Forelimb muscle (tissue), 1 donor: ENCODE data around the gene PDCD1. TPM values are rescaled to one million over a fixed set of nuclear protein-coding genes. Genes with fewer than 3 reads are reported as not detected.
"Not testable (repeated sequence)": the region's sequence is repeated elsewhere in the genome, so short reads cannot be mapped to it uniquely, and the experiment has no call there.

Experiments
- DNase-seq: peaks from one replicate; pipeline ENCODE4 v3.0.0-alpha.2; 2013; ENCODE audit warnings: low read depth
- polyA plus RNA-seq: library from polyadenylated mRNA; unstranded; fragments of 120-200 nt; gene quantifications from one replicate; pipeline ENCODE4 v1.2.1, GENCODE V29; 2013; ENCODE audit not compliant: insufficient read length

The PDCD1 gene
- polyA plus RNA-seq, 1 donor = 0.13 TPM

DNA sequence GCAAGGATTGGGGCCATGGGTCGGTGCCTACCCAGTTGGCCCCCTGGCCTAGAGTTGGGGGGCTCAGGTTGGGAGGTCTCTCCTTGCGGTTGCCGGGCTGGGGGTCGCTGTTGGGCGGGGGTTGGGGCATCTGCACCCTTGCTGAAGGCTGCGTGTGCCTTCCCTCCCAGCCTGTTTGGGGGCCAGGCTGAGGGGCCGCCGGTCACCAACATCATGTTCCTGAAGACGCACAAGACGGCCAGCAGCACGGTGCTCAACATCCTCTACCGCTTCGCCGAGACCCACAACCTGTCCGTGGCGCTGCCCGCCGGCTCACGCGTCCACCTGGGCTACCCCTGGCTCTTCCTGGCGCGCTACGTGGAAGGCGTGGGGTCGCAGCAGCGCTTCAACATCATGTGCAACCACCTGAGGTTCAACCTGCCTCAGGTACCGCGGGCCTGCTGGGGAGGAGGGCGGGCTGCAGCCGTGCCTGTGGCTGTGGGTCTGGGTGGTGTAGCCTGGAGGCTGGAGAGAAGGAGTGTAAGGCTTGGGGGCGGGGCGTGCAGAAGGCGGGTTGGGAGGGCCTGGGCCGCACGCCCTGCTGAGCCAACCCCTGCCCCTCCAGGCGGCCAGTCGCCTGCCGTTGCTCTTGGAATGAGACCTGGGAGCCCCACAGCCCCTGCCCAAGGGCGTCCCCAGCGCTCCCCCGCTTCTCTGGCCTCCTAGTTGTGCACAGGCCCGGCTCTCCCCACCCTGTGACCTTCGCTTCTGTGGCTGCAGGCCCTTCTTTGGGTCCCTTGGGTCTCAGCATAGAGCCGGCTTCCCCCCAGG lies 56.9 kb downstream of the PDCD1 start:
- DNase-seq = no peak

DNA sequence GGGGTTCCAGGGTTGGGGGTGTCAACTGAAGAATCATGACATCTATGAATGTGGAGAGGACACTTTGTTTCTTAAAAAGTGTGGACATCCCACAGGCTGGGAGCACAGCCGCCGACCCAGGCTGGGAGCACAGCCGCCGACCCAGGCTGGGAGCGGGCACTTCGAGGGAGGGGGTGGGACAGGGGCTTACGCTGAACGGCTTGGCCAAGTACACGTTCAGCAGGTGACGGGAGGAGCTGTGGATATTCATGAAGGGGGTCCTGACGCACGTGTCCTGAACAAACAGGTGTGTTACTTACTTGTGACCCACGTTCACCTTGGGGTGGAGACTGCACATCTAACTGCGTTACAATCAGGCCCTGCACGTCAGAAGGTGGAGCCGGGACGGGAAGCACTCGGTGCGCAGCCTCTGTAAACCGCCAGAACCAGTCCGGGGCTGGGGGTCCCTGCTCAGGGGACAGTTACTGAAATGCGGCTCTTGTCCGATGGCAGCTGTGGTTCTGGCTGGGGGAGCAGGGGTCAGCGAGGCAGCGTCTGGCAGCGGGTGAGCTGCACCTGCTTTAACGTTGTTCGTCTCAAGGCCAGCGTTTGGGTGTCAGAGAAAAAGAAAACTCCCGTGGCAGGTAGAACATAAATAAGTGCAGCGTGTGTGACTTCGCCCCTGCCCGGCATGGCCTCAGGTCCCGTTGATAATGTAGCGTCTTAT lies 58.3 kb downstream of the PDCD1 start:
- not testable (repeated sequence) for DNase-seq

Other genes with a start within 250 kb of the PDCD1 start
- 42.7 TPM for gene THAP4, start 221.7 kb downstream of the PDCD1 start, polyA plus RNA-seq
- 51.9 TPM for gene ATG4B, start 221.2 kb downstream of the PDCD1 start, polyA plus RNA-seq
- gene DTYMK, start 172.1 kb downstream of the PDCD1 start, polyA plus RNA-seq = 24.8 TPM
- 25.0 TPM for gene ING5, start 156.9 kb downstream of the PDCD1 start, polyA plus RNA-seq
- gene D2HGDH, start 124.3 kb downstream of the PDCD1 start, polyA plus RNA-seq = 24.9 TPM
- gene GAL3ST2, start 82.1 kb downstream of the PDCD1 start, polyA plus RNA-seq = 0.20 TPM
- gene NEU4, start 49.7 kb downstream of the PDCD1 start, polyA plus RNA-seq = 7.0 TPM
- gene RTP5, start 10.8 kb upstream of the PDCD1 start, polyA plus RNA-seq = 0.08 TPM